Activated gamma-delta T cell (primary cell): ENCODE results near the gene BMP8A.
"Not testable (repeated sequence)": the region's sequence is repeated elsewhere in the genome, so short reads cannot be mapped to it uniquely, and the experiment has no call there.

Source experiments
- DNase-seq: peaks from one replicate; lab custom pipeline; 2025; lab: John Stamatoyannopoulos, UW
- total RNA-seq, 2 donors: gene quantifications; one replicate each; lab custom pipeline; 2026; lab: John Stamatoyannopoulos, UW

BMP8A gene
- 0.10 to 1.6 reads per million in 2 donors for total RNA-seq

- DNase-seq = peak; percentile 73
Measured at GRCh38 chr1:39491146-39491921, at the start of gene BMP8A. BMP8A (plus strand) TSS chr1:39491636; CDS start chr1:39491992, 356 bp downstream.

GRCh38 chr1:39441797-39442196 lies 49.6 kb upstream of the BMP8A start:
- DNase-seq = no peak

- no peak for DNase-seq
Measured at GRCh38 chr1:39445573-39445972, 45.9 kb upstream of the BMP8A start.

GRCh38 chr1:39446986-39447567 lies 44.4 kb upstream of the BMP8A start:
- no peak for DNase-seq

GRCh38 chr1:39450041-39450440 lies 41.4 kb upstream of the BMP8A start:
- not testable (repeated sequence) for DNase-seq

DNA sequence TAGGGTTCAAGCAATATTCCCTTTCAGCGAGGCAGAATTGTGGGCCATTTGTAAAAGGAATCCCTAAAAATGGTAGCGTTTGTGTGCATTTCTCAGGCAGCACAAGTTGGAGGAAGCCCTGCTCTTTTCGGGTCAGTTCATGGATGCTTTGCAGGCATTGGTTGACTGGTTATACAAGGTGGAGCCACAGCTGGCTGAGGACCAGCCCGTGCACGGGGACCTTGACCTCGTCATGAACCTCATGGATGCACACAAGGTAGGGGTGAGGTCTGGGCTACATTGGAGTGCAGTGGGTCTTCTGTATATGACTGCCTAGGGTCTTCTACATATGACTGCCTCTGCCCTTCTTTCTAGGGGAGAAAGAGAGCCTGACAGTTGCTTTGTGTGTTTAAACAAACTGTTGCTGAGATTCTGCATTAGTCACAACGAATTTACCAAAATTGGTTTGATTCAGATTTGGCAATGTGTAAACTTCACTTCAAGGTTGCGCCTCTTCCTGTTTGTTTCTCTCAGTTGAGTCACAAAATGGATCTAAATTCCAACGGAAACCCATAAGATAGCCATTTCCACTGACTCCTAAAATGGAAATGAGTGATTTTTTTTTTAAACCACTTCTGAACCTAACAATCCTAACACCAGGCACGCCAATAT lies 40.4 kb upstream of the BMP8A start:
- DNase-seq = no peak

DNA sequence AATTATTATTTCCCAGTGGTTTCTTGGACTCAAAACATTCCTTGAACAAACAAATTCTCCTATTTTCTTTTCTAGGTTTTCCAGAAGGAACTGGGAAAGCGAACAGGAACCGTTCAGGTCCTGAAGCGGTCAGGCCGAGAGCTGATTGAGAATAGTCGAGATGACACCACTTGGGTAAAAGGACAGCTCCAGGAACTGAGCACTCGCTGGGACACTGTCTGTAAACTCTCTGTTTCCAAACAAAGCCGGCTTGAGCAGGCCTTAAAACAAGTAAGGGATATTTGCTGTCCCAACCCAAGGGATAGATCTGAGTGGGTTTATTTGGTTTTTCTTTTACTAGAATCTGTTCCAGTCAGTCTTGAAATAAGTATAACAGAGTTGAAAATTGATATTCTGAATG lies 39.4 kb upstream of the BMP8A start:
- no peak for DNase-seq

- no peak for DNase-seq
Measured at GRCh38 chr1:39452540-39452939, 38.9 kb upstream of the BMP8A start.

GRCh38 chr1:39453603-39454002 lies 37.8 kb upstream of the BMP8A start:
- DNase-seq = no peak

- DNase-seq = no peak
Measured at GRCh38 chr1:39458991-39459390, 32.4 kb upstream of the BMP8A start.

DNA sequence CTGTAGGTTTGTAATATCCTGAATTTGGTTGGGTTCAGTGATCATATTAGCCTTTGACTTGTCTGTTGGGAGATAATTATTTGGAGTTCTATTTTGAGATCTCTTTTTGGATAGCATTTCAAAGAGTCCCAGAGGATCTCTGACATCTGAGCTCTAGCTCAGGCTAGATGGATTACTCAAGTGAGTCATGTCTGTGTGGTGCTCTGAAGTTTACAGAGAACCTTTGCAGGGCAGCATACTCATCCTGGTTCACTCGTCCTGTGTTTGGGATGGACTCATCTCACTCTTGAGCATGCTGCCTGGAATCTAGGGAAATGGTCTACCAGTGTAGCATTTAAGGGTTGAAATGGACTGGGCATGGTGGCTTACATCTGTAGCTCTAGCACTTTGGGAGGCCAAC lies 29.4 kb upstream of the BMP8A start:
- no peak for DNase-seq

- no peak for DNase-seq
Measured at GRCh38 chr1:39466413-39467107, 24.9 kb upstream of the BMP8A start.

DNA sequence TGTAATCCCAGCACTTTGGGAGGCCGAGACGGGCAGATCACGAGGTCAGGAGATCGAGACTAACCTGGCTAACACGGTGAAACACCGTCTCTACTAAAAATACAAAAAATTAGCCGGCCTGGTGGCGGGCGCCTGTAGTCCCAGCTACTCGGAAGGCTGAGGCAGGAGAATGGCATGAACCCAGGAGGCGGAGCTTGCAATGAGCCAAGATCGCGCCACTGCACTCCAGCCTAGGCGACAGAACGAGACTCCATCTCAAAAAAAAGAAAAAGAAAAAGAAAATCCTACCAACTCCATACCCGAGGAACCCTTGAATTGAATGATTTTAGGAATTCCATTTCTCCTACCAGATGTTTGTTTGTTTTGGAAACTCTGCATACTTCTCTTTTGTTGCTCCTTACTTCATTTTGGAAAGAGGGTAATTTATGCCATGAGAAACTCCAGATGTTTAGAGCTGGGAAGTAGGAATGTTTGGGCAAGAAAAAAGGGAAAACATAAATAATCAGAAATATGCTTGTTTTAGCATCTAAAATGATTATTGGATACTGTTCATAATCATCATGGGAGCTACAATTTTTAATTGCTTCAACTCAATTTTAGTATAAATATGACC lies 24.2 kb upstream of the BMP8A start:
- DNase-seq = not testable (repeated sequence)

DNA sequence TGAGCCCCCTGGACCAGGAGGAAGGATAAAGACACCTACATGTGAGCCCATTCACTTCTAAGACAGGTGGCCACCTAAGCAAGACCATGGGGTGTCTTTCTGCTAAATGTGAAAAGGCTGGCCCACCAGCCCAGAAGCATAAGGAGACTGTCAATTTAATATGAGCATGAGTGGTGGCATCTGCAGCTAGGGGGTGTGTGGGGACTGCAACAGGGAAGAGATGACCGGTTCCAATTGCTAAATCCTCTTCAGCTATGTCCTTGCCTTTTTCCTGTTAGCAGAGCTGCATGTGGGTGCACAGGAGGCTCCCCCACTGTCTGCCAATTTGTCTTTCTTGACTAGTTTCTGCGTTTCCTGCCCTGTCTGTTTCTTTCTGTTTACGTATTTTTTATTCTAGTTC lies 22.3 kb upstream of the BMP8A start:
- DNase-seq = no peak

GRCh38 chr1:39470040-39470439 lies 21.4 kb upstream of the BMP8A start:
- DNase-seq = no peak

DNA sequence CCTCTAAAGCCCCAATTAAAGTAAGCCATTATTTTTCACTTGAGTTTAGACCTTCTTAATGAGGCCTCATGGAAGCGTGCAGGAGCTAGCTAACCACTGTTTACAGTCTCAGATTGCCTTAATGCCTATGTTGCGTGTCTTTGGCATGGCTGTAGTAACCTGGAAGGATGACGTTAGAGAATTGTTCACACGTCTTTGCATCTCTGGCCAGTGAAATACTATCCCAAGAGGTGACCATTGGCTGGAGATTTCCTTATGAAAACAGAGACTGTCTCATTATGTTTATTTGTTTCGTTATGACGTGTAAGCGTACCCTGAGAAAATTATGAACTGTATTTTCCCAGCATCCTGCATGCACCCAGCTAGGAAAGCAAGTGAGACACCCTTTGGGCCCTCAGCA lies 18.6 kb upstream of the BMP8A start:
- no peak for DNase-seq

GRCh38 chr1:39473324-39473723 lies 18.1 kb upstream of the BMP8A start:
- DNase-seq = no peak

- no peak for DNase-seq
Measured at GRCh38 chr1:39474810-39475209, 16.6 kb upstream of the BMP8A start.

GRCh38 chr1:39475551-39475950 lies 15.9 kb upstream of the BMP8A start:
- DNase-seq = not testable (repeated sequence)

DNA sequence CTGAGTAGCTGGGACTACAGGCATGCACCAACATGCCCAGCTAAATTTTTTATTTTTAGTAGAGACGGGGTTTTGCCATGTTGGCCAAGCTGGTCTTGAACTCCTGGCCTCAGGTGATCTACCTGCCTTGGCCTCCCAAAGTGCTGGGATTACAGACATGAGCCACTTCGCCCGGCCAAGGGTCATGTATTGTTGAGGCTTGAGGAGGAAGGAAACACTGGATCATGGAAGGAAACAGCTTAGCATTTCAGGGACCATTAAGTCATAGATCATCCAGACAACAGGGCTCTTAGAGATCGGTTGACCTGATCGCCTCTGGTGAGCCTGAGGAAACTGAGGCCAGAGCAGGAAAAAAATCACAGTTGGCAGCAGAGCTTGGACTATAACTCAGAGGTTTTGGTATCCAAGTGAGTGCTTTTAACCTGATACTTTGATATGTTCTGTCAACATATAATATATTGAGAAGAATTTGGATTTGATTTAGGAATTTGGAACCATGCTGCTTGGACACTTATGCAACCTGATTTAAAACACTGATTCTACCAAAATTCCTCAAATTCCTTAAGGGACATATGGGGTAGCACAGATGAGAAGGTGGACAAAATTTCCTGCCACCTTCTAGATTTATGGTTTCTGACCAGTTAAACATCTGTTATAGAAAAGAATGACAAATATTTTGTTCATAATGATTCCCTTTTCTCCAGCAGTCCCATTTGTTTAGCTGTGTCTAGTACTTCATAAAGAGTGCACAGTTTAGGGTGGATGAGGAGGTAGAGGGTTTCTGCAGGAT lies 13.1 kb upstream of the BMP8A start:
- DNase-seq = no peak

DNA sequence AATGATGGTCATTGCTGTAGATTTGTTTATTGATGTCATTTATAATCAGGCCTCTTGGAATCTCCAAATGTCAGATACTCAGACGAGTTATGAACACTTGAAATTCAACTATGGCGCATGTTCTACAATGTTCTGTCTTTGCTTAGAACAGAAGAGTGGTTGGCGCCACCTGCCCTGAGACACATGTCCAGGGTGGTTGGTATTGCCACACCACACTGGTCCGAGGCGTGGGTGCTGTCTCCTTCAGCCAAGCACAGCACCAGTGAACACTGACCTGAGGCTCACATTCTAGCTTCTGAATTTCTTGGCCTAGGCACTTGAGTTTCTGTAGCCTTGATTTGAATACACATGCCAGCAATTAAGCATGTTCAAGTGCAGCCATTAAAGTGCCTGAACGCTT lies 10.1 kb upstream of the BMP8A start:
- no peak for DNase-seq
